Astrocyte (in vitro differentiated cells and primary cell): ENCODE measurements around the gene AKAP13. TPM values are rescaled to one million over a fixed set of nuclear protein-coding genes. Genes with fewer than 3 reads are reported as not detected.

Experiments used
- DNase-seq: peaks from one replicate; pipeline ENCODE4 v3.0.0-alpha.2; 2010; ENCODE audit warnings: low read depth
- FAIRE-seq: peaks from 2 replicates; lab custom pipeline; 2011; peaks lifted over from hg19 to GRCh38; lab: Jason Lieb, UNC
- H2AFZ ChIP-seq: 2 replicates; pipeline ENCODE4 v1.6.0; 2012; ENCODE audit warnings: low read depth, low read length, inconsistent platforms
- H3K27ac ChIP-seq: 2 replicates; pipeline ENCODE4 v1.5.1; 2011; ENCODE audit warnings: low read depth, low read length, inconsistent platforms
- H3K27me3 ChIP-seq: 2 replicates; pipeline ENCODE4 v1.6.0; 2011; ENCODE audit warnings: low read length, inconsistent platforms; ENCODE audit not compliant: insufficient read depth
- H3K36me3 ChIP-seq: 2 replicates; pipeline ENCODE4 v1.5.1; 2011; ENCODE audit warnings: low read length, inconsistent platforms; ENCODE audit not compliant: insufficient read depth
- H3K4me1 ChIP-seq: 2 replicates; pipeline ENCODE4 v1.5.1; 2011; ENCODE audit warnings: low read length, inconsistent platforms; ENCODE audit not compliant: insufficient read depth
- H3K4me2 ChIP-seq: 2 replicates; pipeline ENCODE4 v1.6.0; 2012; ENCODE audit warnings: low read length, inconsistent platforms
- H3K4me3 ChIP-seq: 2 replicates; pipeline ENCODE4 v1.5.1; 2011; ENCODE audit warnings: low read depth, mild to moderate bottlenecking, low read length, inconsistent platforms; ENCODE audit not compliant: insufficient read depth
- H3K79me2 ChIP-seq: 2 replicates; pipeline ENCODE4 v1.6.0; 2012; ENCODE audit warnings: mild to moderate bottlenecking, low read length, inconsistent platforms; ENCODE audit not compliant: insufficient read depth
- H3K9ac ChIP-seq: 2 replicates; pipeline ENCODE4 v1.6.0; 2012; ENCODE audit warnings: mild to moderate bottlenecking, low read length, inconsistent platforms
- H3K9me3 ChIP-seq: 2 replicates; pipeline ENCODE4 v1.5.1; 2012; ENCODE audit warnings: low read depth, mild to moderate bottlenecking, low read length, inconsistent platforms; ENCODE audit not compliant: insufficient read depth
- H4K20me1 ChIP-seq: 2 replicates; pipeline ENCODE4 v1.6.0; 2012; ENCODE audit warnings: low read length, inconsistent platforms; ENCODE audit not compliant: insufficient read depth
- H3K27ac Mint-ChIP-seq: one replicate; pipeline ENCODE4 v1.8.0; 2021; ENCODE audit warnings: mild to moderate bottlenecking, mixed read lengths; ENCODE audit not compliant: unreplicated experiment
- H3K27me3 Mint-ChIP-seq: one replicate; pipeline ENCODE4 v1.8.0; 2021; ENCODE audit warnings: low read depth, mixed read lengths; ENCODE audit not compliant: unreplicated experiment
- H3K36me3 Mint-ChIP-seq: one replicate; pipeline ENCODE4 v1.8.0; 2021; ENCODE audit warnings: low read depth, mixed read lengths; ENCODE audit not compliant: unreplicated experiment
- H3K4me1 Mint-ChIP-seq: one replicate; pipeline ENCODE4 v1.8.0; 2021; ENCODE audit warnings: low read depth, mixed read lengths; ENCODE audit not compliant: unreplicated experiment
- H3K4me3 Mint-ChIP-seq: one replicate; pipeline ENCODE4 v1.8.0; 2021; ENCODE audit warnings: mild to moderate bottlenecking, moderate library complexity, mixed read lengths; ENCODE audit not compliant: unreplicated experiment
- H3K9me3 Mint-ChIP-seq: one replicate; pipeline ENCODE4 v1.8.0; 2021; ENCODE audit warnings: mild to moderate bottlenecking, mixed read lengths; ENCODE audit not compliant: unreplicated experiment
- EZH2 ChIP-seq: IDR thresholded peaks from 2 replicates; pipeline ENCODE4 v1.6.1; 2012; ENCODE audit warnings: mild to moderate bottlenecking, low read length, inconsistent platforms; ENCODE audit not compliant: insufficient read depth
- total RNA-seq: library from RNA; stranded (reverse); gene quantifications from 2 replicates; pipeline ENCODE4 v1.2.1, GENCODE V29; 2021
- TF ChIP-seq, protein P1 (sequence below): IDR thresholded peaks from 2 replicates; pipeline ENCODE4 v1.5.1; 2011; ENCODE audit warnings: low read depth, mild to moderate bottlenecking, inconsistent platforms, low read length, moderate library complexity; ENCODE audit not compliant: insufficient read depth

The AKAP13 gene
- total RNA-seq, 1 donor from 2014 or later: 98.2 TPM

DNA sequence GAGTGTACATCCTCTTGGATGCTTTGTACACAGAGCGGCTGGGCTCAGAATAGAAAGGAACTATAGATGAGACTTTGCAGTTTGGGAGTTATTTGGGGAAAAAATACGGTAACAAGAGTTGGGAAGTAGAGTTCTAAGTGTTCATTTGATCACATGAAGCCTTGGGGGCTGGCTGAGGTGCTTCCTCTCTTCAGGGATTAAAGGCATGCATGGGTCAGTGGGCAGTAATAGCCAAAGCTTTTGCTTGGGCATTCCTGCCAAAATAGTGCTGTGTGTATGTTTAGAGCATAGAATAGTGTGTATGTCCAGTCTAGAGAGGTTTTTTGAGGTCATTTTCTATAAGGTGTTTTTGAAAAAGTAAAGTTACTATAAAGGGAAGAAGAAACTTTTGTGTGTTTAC is 12.8 kb downstream of the AKAP13 start:
- Mint-ChIP-seq H3K27me3 (no peaks in the 10 kb centered on the region), H3K4me1 (peaks cover 26% of the 10 kb centered on the region), H3K4me3 (no peak overlapping the region), H3K36me3 (no peaks in the 10 kb centered on the region), H3K27ac (no peak overlapping the region), H3K9me3 (no peaks in the 10 kb centered on the region)
- Histone ChIP-seq H3K4me2 (no peak overlapping the region), H2AFZ (no peak overlapping the region), H3K9ac (no peak overlapping the region), H3K4me3 (no peak overlapping the region), H3K4me1 (peaks cover 8% of the 10 kb centered on the region), H3K27me3 (no peaks in the 10 kb centered on the region), H3K27ac (no peak overlapping the region), H3K79me2 (peaks cover 93% of the 10 kb centered on the region), H3K36me3 (no peaks in the 10 kb centered on the region), H3K9me3 (no peaks in the 10 kb centered on the region), H4K20me1 (peaks cover 64% of the 10 kb centered on the region)
- FAIRE-seq (no peak), DNase-seq (no peak)
- no peak for TF ChIP-seq EZH2
- TF ChIP-seq, protein P1, sequence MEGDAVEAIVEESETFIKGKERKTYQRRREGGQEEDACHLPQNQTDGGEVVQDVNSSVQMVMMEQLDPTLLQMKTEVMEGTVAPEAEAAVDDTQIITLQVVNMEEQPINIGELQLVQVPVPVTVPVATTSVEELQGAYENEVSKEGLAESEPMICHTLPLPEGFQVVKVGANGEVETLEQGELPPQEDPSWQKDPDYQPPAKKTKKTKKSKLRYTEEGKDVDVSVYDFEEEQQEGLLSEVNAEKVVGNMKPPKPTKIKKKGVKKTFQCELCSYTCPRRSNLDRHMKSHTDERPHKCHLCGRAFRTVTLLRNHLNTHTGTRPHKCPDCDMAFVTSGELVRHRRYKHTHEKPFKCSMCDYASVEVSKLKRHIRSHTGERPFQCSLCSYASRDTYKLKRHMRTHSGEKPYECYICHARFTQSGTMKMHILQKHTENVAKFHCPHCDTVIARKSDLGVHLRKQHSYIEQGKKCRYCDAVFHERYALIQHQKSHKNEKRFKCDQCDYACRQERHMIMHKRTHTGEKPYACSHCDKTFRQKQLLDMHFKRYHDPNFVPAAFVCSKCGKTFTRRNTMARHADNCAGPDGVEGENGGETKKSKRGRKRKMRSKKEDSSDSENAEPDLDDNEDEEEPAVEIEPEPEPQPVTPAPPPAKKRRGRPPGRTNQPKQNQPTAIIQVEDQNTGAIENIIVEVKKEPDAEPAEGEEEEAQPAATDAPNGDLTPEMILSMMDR: no peak

DNA sequence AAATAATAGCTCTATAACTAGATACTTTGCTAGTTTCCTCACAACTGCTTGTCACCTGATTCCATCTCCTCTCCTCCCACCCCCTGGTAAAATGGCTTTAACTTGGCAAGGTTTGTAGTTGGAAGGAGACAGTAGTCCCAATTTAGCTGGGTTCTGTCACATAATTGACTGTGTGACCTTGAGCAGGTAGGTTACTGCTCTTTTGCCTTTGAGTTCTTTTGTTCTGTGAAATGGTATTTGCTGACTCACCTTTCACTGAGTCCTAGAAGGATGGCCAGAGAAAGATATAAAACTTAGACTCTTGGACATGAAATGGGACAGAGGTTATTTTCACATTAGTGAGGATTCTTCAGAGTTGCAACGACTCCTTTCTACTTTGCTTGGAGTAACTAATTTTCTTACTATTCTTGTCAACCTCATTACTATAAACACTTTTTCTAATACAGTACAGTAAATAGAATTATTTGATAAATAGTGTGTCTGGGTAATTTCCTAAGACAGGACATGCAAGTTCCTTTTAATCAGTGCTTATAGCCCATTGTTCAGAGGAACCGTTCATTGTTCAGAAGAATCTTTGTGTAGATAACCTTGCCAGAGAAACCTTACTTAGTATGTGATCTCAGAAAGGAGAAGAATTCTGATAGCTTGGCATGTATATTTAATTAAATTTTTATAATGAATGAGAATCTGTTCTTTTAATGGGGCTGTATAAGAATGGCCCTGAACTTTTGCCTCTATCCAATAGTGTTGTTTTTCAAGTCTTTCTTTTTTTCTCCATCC is 14.3 kb downstream of the AKAP13 start:
- Mint-ChIP-seq H3K36me3 (no peaks in the 10 kb centered on the region), H3K4me1 (peaks cover 26% of the 10 kb centered on the region), H3K9me3 (no peaks in the 10 kb centered on the region), H3K4me3 (no peak overlapping the region), H3K27ac (peak overlapping the region; percentile 34), H3K27me3 (no peaks in the 10 kb centered on the region)
- no peak for DNase-seq
- Histone ChIP-seq H4K20me1 (peaks cover 49% of the 10 kb centered on the region), H2AFZ (no peak overlapping the region), H3K79me2 (peaks cover 88% of the 10 kb centered on the region), H3K4me3 (no peak overlapping the region), H3K9ac (no peak overlapping the region), H3K4me1 (peaks cover 8% of the 10 kb centered on the region), H3K27ac (no peak overlapping the region), H3K9me3 (no peaks in the 10 kb centered on the region), H3K36me3 (no peaks in the 10 kb centered on the region), H3K27me3 (no peaks in the 10 kb centered on the region), H3K4me2 (no peak overlapping the region)
- TF ChIP-seq, protein P1: no peak
- TF ChIP-seq EZH2: no peak
- no peak for FAIRE-seq

DNA sequence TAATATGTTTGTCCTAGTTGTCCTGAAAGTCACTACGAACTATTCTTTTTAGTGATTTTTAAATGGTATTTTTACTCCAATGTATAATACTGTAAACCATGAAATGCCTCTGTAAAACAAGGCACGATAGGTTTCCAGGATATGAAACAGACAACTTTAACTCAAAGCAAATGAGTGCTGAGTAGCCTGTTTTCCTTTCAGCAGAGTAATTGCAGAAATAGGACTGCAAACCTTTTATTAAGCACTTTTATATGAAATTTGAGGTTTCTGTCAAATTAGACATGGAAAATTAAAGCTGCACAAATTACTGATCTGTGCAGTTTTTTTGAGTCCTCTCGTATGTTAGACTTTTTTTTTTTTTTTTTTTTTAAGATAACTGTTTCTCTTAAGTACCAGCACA is 16.2 kb downstream of the AKAP13 start:
- Mint-ChIP-seq H3K36me3 (peaks cover 1% of the 10 kb centered on the region), H3K4me1 (peaks cover 27% of the 10 kb centered on the region), H3K9me3 (no peaks in the 10 kb centered on the region), H3K4me3 (no peak overlapping the region), H3K27ac (no peak overlapping the region), H3K27me3 (no peaks in the 10 kb centered on the region)
- no peak overlapping the region for H3K27ac ChIP-seq
- H3K4me3 ChIP-seq: no peak overlapping the region
- H3K4me1 ChIP-seq: peaks cover 13% of the 10 kb centered on the region
- FAIRE-seq: no peak
- peaks cover 35% of the 10 kb centered on the region for H4K20me1 ChIP-seq
- H3K36me3 ChIP-seq: no peaks in the 10 kb centered on the region
- H3K9ac ChIP-seq: no peak overlapping the region
- TF ChIP-seq EZH2: no peak
- TF ChIP-seq, protein P1: no peak
- H3K79me2 ChIP-seq: peaks cover 87% of the 10 kb centered on the region
- H3K9me3 ChIP-seq: no peaks in the 10 kb centered on the region
- no peaks in the 10 kb centered on the region for H3K27me3 ChIP-seq
- no peak overlapping the region for H2AFZ ChIP-seq
- no peak overlapping the region for H3K4me2 ChIP-seq
- no peak for DNase-seq
